Psoas muscle (tissue), 8 donors: Measurements from ENCODE around the gene RPTOR. TPM values are rescaled to one million over a fixed set of nuclear protein-coding genes. Genes with fewer than 3 reads are reported as not detected.

Experiments
- ATAC-seq, 4 donors: fragments of 200-7000 bp; cut with Tn5 transposase; one replicate each; pipeline ENCODE4 v1.9.1; 2020; ENCODE audit warnings: moderate library complexity in 3 of 4, mild to moderate bottlenecking in 2 of 4
- DNase-seq, 2 donors: peaks; one replicate each; pipeline ENCODE4 v3.0.0-alpha.2; 2020
- H3K27ac ChIP-seq: fragments of 200-600 bp; one replicate; pipeline ENCODE4 v1.8.0; 2022
- H3K27me3 ChIP-seq, 3 donors: fragments of 200-600 bp in 1 of 3; one replicate each; pipeline versions ENCODE4 v1.6.1 to v1.8.0; 2013 to 2022; ENCODE audit warnings: low read length in 2 of 3, mild to moderate bottlenecking in 2 of 3, moderate library complexity in 1 of 3; ENCODE audit not compliant: insufficient read depth in 3 of 3
- H3K36me3 ChIP-seq, 2 donors: fragments of 200-600 bp in 1 of 2; one replicate each; pipeline versions ENCODE4 v1.6.1 to v1.8.0; 2013 to 2022; ENCODE audit warnings: low read depth in 1 of 2, mild to moderate bottlenecking in 1 of 2, moderate library complexity in 1 of 2; ENCODE audit not compliant: insufficient read depth in 1 of 2
- H3K4me1 ChIP-seq: fragments of 200-600 bp; one replicate; pipeline ENCODE4 v1.8.0; 2022
- H3K4me3 ChIP-seq: fragments of 200-600 bp; one replicate; pipeline ENCODE4 v1.8.0; 2022; ENCODE audit warnings: mild to moderate bottlenecking
- H3K9me3 ChIP-seq: fragments of 200-600 bp; one replicate; pipeline ENCODE4 v1.8.0; 2022
- WGBS, 3 donors: extraction: QIAGEN DNeasy Blood & Tissue Kit; methylation state at CpG; one replicate each; pipeline versions ENCODE4 v1.1.6 to v1.1.7; 2013; 5-methylcytosine and 5-hydroxymethylcytosine counted together
- intact Hi-C, 2 donors: fragments of 100-400 bp; cut with DNase I; formaldehyde crosslinking; loops; one replicate each; pipeline versions ENCODE4 v1.11.0 to v1.14.2; 2022
- polyA plus RNA-seq, 3 donors: library from polyadenylated mRNA; stranded (reverse); fragments of 200-250 nt; gene quantifications; one replicate each; pipeline ENCODE4 v1.2.3, GENCODE V29; 2013
- total RNA-seq, 4 donors: library from RNA; stranded (reverse); fragmentation: NEBNext Ultra II Directional in 2 of 4; extraction: Animal tissue kit (Norgen Biotek cat#: 25700) in 2 of 4; gene quantifications; one replicate each; pipeline versions ENCODE4 v1.2.1 to v1.2.4, GENCODE V29; 2021 to 2023
- TF ChIP-seq, protein P1 (sequence below): fragments of 200-600 bp; IDR thresholded peaks from one replicate; pipeline ENCODE4 v1.8.0; 2022; ENCODE audit warnings: antibody characterized with exemption
- donor health status: healthy with polysubstance abuse.
- donor health status: DM: no; HTN: no; CAD: no; lungs with moderate emphysema.
- donor health status: Bipolar disorder and iron deficiency.
- donor health status: healthy.
- donor health status: DM: yes; HTN: yes; CAD: no.
- donor health status: DM: no; HTN: no; CAD: no.
- donor health status: DM: no; HTN: no; CAD: no.
- donor health status: DM: yes; HTN: yes; CAD: no.

Gene RPTOR
- total and polyA plus RNA-seq, 7 donors: 13.6 to 82.2 (median 32.5) TPM

DNA sequence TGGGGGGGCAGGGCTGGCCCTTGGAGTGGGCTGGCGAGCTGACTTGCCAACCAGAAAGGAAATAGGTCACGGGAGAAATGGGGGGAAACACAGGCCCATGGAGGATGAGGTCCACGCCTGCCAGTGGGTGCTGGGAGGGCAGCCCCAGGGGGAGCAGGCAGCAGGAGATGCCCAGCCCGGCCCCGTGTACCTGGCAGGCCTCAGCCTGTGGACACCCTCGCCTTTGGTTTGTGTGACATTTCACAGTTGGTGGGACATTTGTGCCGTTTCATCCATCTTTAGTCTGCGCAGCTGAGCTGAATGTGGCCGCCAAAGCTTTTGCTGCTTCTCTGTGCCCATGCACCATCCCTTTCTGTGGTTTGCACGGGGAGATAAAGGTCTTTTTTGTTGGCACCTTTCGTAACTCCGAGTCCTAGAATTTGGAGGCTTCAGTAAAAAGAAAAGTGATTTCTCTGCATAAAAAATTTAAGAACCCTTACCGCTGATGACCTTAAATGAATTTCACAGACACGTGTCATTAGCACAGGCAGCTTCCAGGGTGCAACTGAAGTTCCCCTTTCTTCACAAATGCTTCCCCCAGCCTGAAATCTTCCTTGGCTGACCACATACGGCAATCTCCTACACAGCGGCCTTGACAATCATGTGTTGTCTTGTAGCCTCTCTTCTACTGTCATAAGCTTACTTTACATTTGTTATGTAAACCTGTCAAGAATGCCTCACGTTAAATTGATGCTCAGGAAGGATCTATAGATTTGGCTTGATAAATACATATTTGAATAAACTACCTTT, 193.6 kb downstream of the RPTOR start:
- Histone ChIP-seq H3K9me3 (peaks cover 6% of the 10 kb centered on the region), H3K36me3 (no peaks in the 10 kb centered on the region), H3K4me3 (no peak overlapping the region), H3K27me3 (no peaks in the 10 kb centered on the region), H3K4me1 (peaks cover 3% of the 10 kb centered on the region), H3K27ac (no peak overlapping the region)
- no peak for DNase-seq
- intact Hi-C loops: no loop called here
- no peak for ATAC-seq
- TF ChIP-seq, protein P1, sequence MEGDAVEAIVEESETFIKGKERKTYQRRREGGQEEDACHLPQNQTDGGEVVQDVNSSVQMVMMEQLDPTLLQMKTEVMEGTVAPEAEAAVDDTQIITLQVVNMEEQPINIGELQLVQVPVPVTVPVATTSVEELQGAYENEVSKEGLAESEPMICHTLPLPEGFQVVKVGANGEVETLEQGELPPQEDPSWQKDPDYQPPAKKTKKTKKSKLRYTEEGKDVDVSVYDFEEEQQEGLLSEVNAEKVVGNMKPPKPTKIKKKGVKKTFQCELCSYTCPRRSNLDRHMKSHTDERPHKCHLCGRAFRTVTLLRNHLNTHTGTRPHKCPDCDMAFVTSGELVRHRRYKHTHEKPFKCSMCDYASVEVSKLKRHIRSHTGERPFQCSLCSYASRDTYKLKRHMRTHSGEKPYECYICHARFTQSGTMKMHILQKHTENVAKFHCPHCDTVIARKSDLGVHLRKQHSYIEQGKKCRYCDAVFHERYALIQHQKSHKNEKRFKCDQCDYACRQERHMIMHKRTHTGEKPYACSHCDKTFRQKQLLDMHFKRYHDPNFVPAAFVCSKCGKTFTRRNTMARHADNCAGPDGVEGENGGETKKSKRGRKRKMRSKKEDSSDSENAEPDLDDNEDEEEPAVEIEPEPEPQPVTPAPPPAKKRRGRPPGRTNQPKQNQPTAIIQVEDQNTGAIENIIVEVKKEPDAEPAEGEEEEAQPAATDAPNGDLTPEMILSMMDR: no peak
- WGBS, 3 donors: 78 to 87% (median 84%) methylated on average over 17 of the region's 17 CpGs

GRCh38 chr17:80738987-80739730, 194.5 kb downstream of the RPTOR start:
- no peak for ATAC-seq

DNA sequence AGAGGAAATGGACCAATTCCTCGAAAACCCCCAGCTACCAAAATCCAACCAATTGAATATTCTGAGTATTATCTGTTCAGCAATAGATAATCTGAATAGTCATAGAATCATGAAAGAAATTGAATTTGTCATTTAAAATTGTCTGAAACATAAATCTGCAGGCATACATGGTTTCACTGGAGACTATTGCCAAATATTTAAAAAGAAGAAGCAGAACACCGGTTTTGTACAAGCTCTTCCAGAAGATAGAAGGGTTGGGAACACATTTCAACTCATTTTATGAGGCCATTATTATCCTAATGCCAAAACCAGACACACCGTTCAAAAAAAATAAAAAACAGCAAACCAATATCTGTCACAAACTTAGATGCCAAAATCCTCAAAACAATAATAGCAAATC, 195.5 kb downstream of the RPTOR start:
- Histone ChIP-seq H3K4me1 (peaks cover 11% of the 10 kb centered on the region), H3K27ac (no peak overlapping the region)
- TF ChIP-seq, protein P1: no peak

More at GRCh38 chr17:80738987-80739730, 194.5 kb downstream of the RPTOR start:
- intact Hi-C loops: no loop called here
- Histone ChIP-seq H3K36me3 (no peaks in the 10 kb centered on the region), H3K4me1 (peaks cover 6% of the 10 kb centered on the region), H3K27ac (no peak overlapping the region), H3K9me3 (peaks cover 6% of the 10 kb centered on the region), H3K4me3 (no peak overlapping the region), H3K27me3 (no peaks in the 10 kb centered on the region)
- 84 to 88% (median 86%) methylated on average over 21 of the region's 21 CpGs for WGBS, 3 donors
- DNase-seq: no peak
- TF ChIP-seq, protein P1: no peak

GRCh38 chr17:80742091-80742490, 197.5 kb downstream of the RPTOR start:
- Histone ChIP-seq H3K27ac (no peak overlapping the region), H3K4me3 (no peak overlapping the region), H3K4me1 (peaks cover 21% of the 10 kb centered on the region), H3K9me3 (peaks cover 6% of the 10 kb centered on the region), H3K27me3 (no peaks in the 10 kb centered on the region), H3K36me3 (no peaks in the 10 kb centered on the region)
- no peak for DNase-seq
- intact Hi-C loops: no loop called here
- 59 to 78% (median 67%) methylated on average over 7 to 8 of the region's 8 CpGs for WGBS, 3 donors
- ATAC-seq: peak; percentile 25 to 54 (median 44)
- TF ChIP-seq, protein P1: no peak

More for the DNA sequence above, 195.5 kb downstream of the RPTOR start:
- WGBS, 3 donors: 62 to 63% (median 62%) methylated on average over 3 of the region's 3 CpGs
- no peaks in the 10 kb centered on the region for H3K36me3 ChIP-seq
- no peaks in the 10 kb centered on the region for H3K27me3 ChIP-seq
- DNase-seq (no peak), ATAC-seq (no peak)
- intact Hi-C loops: no loop called here
- H3K4me3 ChIP-seq: no peak overlapping the region
- H3K9me3 ChIP-seq: peaks cover 6% of the 10 kb centered on the region
